ENCODE measurements around the gene DENND4A. TPM values are rescaled to one million over a fixed set of nuclear protein-coding genes. Genes with fewer than 3 reads are reported as not detected.

The DENND4A gene
- polyA plus RNA-seq, 2 donors = 2.6 to 3.2 TPM

DNA sequence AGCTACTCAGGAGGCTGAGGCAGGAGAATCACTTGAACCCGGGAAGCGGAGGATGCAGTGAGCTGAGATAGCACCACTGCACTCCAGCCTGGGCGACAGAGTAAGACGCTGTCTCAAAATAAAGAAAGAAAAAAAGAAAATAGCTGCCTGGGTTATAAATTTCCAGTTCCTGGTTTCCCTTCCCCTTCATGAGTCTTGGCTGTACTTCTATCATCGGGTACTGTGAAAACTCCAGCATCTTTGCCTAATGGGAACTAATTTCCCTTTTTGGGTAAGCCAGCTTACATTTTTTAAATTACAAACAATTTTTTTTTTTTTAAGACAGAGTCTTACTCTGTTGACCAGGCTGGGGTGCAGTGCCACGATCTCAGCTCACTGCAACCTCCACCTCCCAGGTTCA lies 15.0 kb downstream of the DENND4A start:
- 87 to 88% methylated on average over 6 of the region's 6 CpGs for WGBS, 2 donors
- Histone ChIP-seq H3K27ac (ENCODE audit: low read depth in 2 of 2, low read length in 1 of 2) (no peak overlapping the region), H3K27me3 (ENCODE audit: control insufficient read depth in 1 of 2, insufficient read depth in 2 of 2, low read length in 2 of 2) (no peaks in the 10 kb centered on the region), H3K36me3 (ENCODE audit: control insufficient read depth in 2 of 2, insufficient read depth in 2 of 2, low read length in 1 of 2) (no peaks in the 10 kb centered on the region), H3K4me1 (ENCODE audit: control insufficient read depth in 2 of 2, insufficient read depth in 2 of 2, low read length in 1 of 2) (no peaks in the 10 kb centered on the region), H3K4me3 (ENCODE audit: low read depth in 1 of 2, low read length in 2 of 2) (no peak overlapping the region), H3K9me3 (ENCODE audit: control insufficient read depth in 2 of 2, insufficient read depth in 1 of 2, low read depth in 1 of 2, low read length in 1 of 2) (no peaks in the 10 kb centered on the region)

DNA sequence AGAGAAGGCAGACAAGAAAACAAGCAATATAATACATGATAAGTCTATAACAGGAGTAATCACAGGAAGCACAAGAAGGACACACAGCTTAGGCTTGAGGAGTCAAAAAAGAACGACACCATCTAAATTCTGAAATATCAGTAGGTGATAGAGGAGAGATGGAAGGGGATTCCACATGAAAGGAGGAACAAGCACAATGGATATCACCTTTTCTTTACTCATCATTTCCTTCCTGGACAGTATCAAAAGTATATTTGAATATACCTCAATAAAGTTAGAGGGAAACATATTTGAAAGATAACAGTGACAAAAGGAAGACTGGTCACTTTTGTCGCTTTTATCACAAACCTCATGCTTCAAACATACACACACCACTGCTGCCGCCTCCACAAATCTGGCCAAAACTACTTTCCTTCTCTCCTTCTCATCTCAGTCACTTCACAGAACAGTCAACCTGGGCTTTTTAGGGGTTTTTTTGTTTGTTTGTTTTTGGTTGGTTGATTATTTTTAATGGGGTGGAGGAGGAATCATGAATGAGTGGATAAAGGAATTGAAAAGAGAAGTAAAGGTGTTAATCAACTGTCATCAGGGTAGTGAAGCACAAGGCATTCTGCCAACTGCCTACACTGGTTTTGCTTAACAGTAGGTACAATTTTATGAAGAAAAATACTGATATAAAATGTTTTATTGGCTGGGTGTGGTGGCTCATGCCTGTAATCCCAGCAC lies 18.5 kb downstream of the DENND4A start:
- WGBS, 2 donors = 81 to 87% methylated on average over 3 of the region's 3 CpGs
- Histone ChIP-seq H3K4me1 (ENCODE audit: control insufficient read depth in 2 of 2, insufficient read depth in 2 of 2, low read length in 1 of 2) (no peaks in the 10 kb centered on the region), H3K27me3 (ENCODE audit: control insufficient read depth in 1 of 2, insufficient read depth in 2 of 2, low read length in 2 of 2) (no peaks in the 10 kb centered on the region), H3K4me3 (ENCODE audit: low read depth in 1 of 2, low read length in 2 of 2) (no peak overlapping the region), H3K36me3 (ENCODE audit: control insufficient read depth in 2 of 2, insufficient read depth in 2 of 2, low read length in 1 of 2) (no peaks in the 10 kb centered on the region), H3K27ac (ENCODE audit: low read depth in 2 of 2, low read length in 1 of 2) (no peak overlapping the region), H3K9me3 (ENCODE audit: control insufficient read depth in 2 of 2, insufficient read depth in 1 of 2, low read depth in 1 of 2, low read length in 1 of 2) (no peaks in the 10 kb centered on the region)

DNA sequence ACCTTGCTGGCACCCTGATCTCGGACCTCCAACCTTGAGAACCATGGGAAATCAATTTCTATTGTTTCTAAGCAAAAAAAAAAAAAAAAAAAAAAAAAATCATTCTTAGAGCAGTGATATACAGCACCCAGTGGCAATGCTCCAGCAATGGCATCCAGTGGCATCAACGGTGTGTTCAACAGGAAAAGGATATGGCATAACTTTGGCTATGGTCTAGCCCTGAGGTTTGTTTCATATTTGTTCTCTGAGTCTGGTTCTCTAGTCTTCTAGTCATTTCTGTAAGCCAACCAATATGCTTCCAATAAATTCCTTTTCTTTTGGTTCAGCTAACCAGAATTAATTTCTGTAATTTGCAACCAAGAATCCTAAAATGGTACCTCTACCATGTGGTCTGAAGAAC lies 19.2 kb downstream of the DENND4A start:
- 76 to 86% methylated on average over 2 of the region's 2 CpGs for WGBS, 2 donors

DNA sequence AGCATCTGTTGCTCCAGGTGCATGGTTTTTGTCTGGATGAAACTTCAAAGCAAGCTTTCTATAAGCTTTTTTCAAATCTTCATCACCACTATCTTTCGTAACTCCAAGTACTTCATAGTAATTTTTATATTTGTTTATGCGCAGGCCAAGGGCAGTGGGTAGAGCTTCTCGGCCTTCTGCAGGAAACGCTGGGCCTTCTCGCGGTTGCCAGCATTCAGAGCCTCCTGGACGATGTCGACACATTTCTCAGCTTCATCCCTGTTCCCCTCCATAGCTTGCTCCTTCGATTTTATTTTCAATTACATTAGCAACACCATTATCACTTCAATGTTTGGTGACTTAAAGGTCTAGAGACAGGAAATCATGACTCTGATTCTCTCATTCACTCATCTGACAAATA lies 20.2 kb downstream of the DENND4A start:
- Histone ChIP-seq H3K27ac (ENCODE audit: low read depth in 2 of 2, low read length in 1 of 2) (no peak overlapping the region), H3K4me3 (ENCODE audit: low read depth in 1 of 2, low read length in 2 of 2) (no peak overlapping the region), H3K36me3 (ENCODE audit: control insufficient read depth in 2 of 2, insufficient read depth in 2 of 2, low read length in 1 of 2) (no peaks in the 10 kb centered on the region), H3K4me1 (ENCODE audit: control insufficient read depth in 2 of 2, insufficient read depth in 2 of 2, low read length in 1 of 2) (no peaks in the 10 kb centered on the region), H3K9me3 (ENCODE audit: control insufficient read depth in 2 of 2, insufficient read depth in 1 of 2, low read depth in 1 of 2, low read length in 1 of 2) (no peaks in the 10 kb centered on the region), H3K27me3 (ENCODE audit: control insufficient read depth in 1 of 2, insufficient read depth in 2 of 2, low read length in 2 of 2) (no peaks in the 10 kb centered on the region)
- WGBS, 2 donors = 83 to 92% methylated on average over 9 of the region's 9 CpGs

More for the DNA sequence above, 19.2 kb downstream of the DENND4A start:
- Histone ChIP-seq H3K9me3 (ENCODE audit: control insufficient read depth in 2 of 2, insufficient read depth in 1 of 2, low read depth in 1 of 2, low read length in 1 of 2) (no peaks in the 10 kb centered on the region), H3K36me3 (ENCODE audit: control insufficient read depth in 2 of 2, insufficient read depth in 2 of 2, low read length in 1 of 2) (no peaks in the 10 kb centered on the region), H3K27ac (ENCODE audit: low read depth in 2 of 2, low read length in 1 of 2) (no peak overlapping the region), H3K4me1 (ENCODE audit: control insufficient read depth in 2 of 2, insufficient read depth in 2 of 2, low read length in 1 of 2) (no peaks in the 10 kb centered on the region), H3K27me3 (ENCODE audit: control insufficient read depth in 1 of 2, insufficient read depth in 2 of 2, low read length in 2 of 2) (no peaks in the 10 kb centered on the region), H3K4me3 (ENCODE audit: low read depth in 1 of 2, low read length in 2 of 2) (no peak overlapping the region)

DNA sequence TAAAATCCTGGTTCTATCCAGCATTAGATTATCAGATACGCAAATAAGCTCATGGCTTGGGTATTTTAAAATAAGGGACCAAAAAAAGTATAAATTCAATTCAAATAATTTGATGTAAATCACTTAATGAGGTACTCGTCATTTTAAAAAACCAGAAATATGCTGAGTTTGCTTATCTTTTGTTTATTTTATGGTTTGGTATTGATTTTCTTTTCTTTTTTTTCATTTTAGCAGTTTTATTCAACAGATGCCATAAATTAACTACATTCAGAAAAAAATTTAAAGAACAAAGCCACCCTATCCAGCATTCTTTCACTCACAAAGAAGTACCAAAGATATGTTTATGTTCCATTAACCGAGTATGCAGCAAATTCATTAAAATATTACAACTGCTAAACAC lies 22.6 kb downstream of the DENND4A start:
- WGBS, 2 donors = 75 to 87% methylated on average over 3 of the region's 3 CpGs
- Histone ChIP-seq H3K36me3 (ENCODE audit: control insufficient read depth in 2 of 2, insufficient read depth in 2 of 2, low read length in 1 of 2) (no peaks in the 10 kb centered on the region), H3K4me1 (ENCODE audit: control insufficient read depth in 2 of 2, insufficient read depth in 2 of 2, low read length in 1 of 2) (no peaks in the 10 kb centered on the region), H3K27ac (ENCODE audit: low read depth in 2 of 2, low read length in 1 of 2) (no peak overlapping the region), H3K9me3 (ENCODE audit: control insufficient read depth in 2 of 2, insufficient read depth in 1 of 2, low read depth in 1 of 2, low read length in 1 of 2) (no peaks in the 10 kb centered on the region), H3K4me3 (ENCODE audit: low read depth in 1 of 2, low read length in 2 of 2) (no peak overlapping the region), H3K27me3 (ENCODE audit: control insufficient read depth in 1 of 2, insufficient read depth in 2 of 2, low read length in 2 of 2) (no peaks in the 10 kb centered on the region)

DNA sequence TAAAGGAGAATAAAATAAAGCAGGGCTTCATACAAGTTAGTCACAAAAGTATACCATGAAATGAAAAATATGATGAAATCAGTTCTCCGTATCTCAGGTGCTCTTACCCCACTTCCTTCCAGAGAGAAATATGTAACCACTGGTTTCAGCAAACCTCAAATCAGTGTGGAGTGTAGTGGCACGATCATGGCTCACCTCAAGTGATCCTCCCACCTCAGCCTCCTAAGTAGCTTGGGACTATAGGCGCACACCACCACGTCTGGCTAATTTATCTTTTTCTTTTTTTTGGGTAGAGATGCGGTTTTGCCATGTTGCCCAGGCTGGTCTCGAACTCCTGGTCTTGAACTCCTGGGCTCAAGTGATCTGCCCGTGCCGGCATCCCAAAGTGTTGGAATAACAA lies 24.2 kb downstream of the DENND4A start:
- Histone ChIP-seq H3K27ac (ENCODE audit: low read depth in 2 of 2, low read length in 1 of 2) (no peak overlapping the region), H3K4me3 (ENCODE audit: low read depth in 1 of 2, low read length in 2 of 2) (no peak overlapping the region), H3K36me3 (ENCODE audit: control insufficient read depth in 2 of 2, insufficient read depth in 2 of 2, low read length in 1 of 2) (no peaks in the 10 kb centered on the region), H3K9me3 (ENCODE audit: control insufficient read depth in 2 of 2, insufficient read depth in 1 of 2, low read depth in 1 of 2, low read length in 1 of 2) (no peaks in the 10 kb centered on the region), H3K4me1 (ENCODE audit: control insufficient read depth in 2 of 2, insufficient read depth in 2 of 2, low read length in 1 of 2) (no peaks in the 10 kb centered on the region), H3K27me3 (ENCODE audit: control insufficient read depth in 1 of 2, insufficient read depth in 2 of 2, low read length in 2 of 2) (no peaks in the 10 kb centered on the region)
- WGBS, 2 donors = 92 to 93% methylated on average over 8 of the region's 8 CpGs

DNA sequence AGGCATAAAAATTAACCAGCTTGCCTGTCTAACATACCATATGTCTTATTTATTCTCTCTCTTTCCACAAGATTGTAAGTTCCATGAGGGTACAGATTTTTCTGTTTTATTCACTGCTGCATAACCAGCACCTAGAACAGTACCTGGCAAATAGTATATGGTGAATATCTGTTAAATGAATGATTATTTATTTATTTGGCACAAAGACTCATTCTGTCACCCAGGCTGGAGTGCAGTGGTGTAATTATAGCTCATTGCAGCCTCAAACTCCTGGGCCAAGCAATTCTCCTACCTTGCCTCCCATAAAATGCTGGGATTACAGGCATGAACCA lies 24.9 kb downstream of the DENND4A start:
- Histone ChIP-seq H3K27ac (ENCODE audit: low read depth in 2 of 2, low read length in 1 of 2) (no peak overlapping the region), H3K9me3 (ENCODE audit: control insufficient read depth in 2 of 2, insufficient read depth in 1 of 2, low read depth in 1 of 2, low read length in 1 of 2) (no peaks in the 10 kb centered on the region), H3K36me3 (ENCODE audit: control insufficient read depth in 2 of 2, insufficient read depth in 2 of 2, low read length in 1 of 2) (no peaks in the 10 kb centered on the region), H3K27me3 (ENCODE audit: control insufficient read depth in 1 of 2, insufficient read depth in 2 of 2, low read length in 2 of 2) (no peaks in the 10 kb centered on the region), H3K4me3 (ENCODE audit: low read depth in 1 of 2, low read length in 2 of 2) (no peak overlapping the region), H3K4me1 (ENCODE audit: control insufficient read depth in 2 of 2, insufficient read depth in 2 of 2, low read length in 1 of 2) (no peaks in the 10 kb centered on the region)

DNA sequence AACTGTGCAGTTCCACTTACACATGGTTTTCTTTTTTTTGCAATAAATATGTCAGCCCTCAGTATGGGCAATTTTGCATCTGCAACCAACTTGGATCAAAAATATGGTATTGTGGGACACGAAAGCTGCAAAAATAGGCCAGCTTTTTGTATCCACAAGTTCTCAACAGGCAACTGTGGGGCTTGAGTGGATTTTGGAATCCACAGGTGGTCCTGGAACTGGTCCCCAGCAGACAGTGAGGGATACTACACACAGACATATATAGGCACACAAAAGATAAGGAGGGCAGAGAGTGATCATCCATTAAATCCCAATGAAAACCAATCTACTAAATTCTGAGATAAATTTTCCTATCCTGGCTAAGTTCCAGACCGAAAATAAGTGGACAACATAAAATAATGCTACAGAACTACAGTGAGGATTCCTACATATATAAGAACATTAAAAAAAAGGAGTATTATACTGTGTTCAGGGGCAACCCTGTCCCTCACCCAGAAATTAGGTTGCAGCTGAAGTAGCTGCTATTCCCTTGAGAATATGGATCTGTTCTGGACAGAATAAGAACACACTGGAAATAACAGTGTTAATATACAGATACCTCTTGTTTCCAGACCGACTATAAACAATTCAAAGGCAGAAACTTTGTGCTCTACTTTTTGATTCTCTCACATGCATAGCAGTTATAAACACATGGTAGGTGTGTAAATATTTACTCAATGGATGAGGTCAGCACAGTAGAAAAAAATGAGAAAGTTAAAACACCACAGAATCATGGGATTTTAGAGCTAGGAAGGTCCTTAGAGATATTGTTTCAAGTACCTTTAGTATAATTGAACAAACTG lies 25.4 kb downstream of the DENND4A start:
- H3K9me3 ChIP-seq (ENCODE audit: control insufficient read depth in 2 of 2, insufficient read depth in 1 of 2, low read depth in 1 of 2, low read length in 1 of 2) = no peaks in the 10 kb centered on the region
- 69 to 70% methylated on average over 3 of the region's 3 CpGs for WGBS, 2 donors
- H3K4me3 ChIP-seq (ENCODE audit: low read depth in 1 of 2, low read length in 2 of 2) = no peak overlapping the region
- no peaks in the 10 kb centered on the region for H3K27me3 ChIP-seq (ENCODE audit: control insufficient read depth in 1 of 2, insufficient read depth in 2 of 2, low read length in 2 of 2)
- H3K4me1 ChIP-seq (ENCODE audit: control insufficient read depth in 2 of 2, insufficient read depth in 2 of 2, low read length in 1 of 2) = no peaks in the 10 kb centered on the region
- H3K27ac ChIP-seq (ENCODE audit: low read depth in 2 of 2, low read length in 1 of 2) = no peak overlapping the region
- H3K36me3 ChIP-seq (ENCODE audit: control insufficient read depth in 2 of 2, insufficient read depth in 2 of 2, low read length in 1 of 2) = no peaks in the 10 kb centered on the region

DNA sequence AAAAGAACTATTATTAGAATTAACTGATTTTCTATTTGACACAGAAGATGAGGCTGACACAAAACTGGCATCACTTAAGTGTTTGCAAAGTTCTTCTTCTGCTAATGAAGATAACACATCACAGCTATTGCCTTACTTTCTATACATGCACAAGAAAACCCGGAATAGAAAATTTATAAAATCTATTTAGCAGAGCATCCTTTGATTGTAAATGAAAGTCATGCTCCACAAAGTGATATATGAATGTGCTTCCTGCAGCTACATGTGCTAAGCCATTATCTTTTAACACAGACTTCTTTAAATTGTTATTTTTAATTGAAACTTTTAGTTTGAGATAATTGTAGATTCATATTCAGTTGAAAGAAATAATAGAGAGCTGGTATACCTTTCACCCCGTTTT lies 27.0 kb downstream of the DENND4A start:
- Histone ChIP-seq H3K4me1 (ENCODE audit: control insufficient read depth in 2 of 2, insufficient read depth in 2 of 2, low read length in 1 of 2) (no peaks in the 10 kb centered on the region), H3K9me3 (ENCODE audit: control insufficient read depth in 2 of 2, insufficient read depth in 1 of 2, low read depth in 1 of 2, low read length in 1 of 2) (no peaks in the 10 kb centered on the region), H3K4me3 (ENCODE audit: low read depth in 1 of 2, low read length in 2 of 2) (no peak overlapping the region), H3K36me3 (ENCODE audit: control insufficient read depth in 2 of 2, insufficient read depth in 2 of 2, low read length in 1 of 2) (no peaks in the 10 kb centered on the region), H3K27ac (ENCODE audit: low read depth in 2 of 2, low read length in 1 of 2) (no peak overlapping the region), H3K27me3 (ENCODE audit: control insufficient read depth in 1 of 2, insufficient read depth in 2 of 2, low read length in 2 of 2) (no peaks in the 10 kb centered on the region)
- WGBS, 2 donors = 77 to 80% methylated on average over 2 of the region's 2 CpGs
